GM18858 (cell line): ENCODE measurements around the gene NELL1.

Source experiments
- ATAC-seq: cut with Tn5 transposase; IDR thresholded peaks from one replicate; pipeline ENCODE4 v1.9.1; 2021; ENCODE audit not compliant: unreplicated experiment

Gene NELL1

GRCh38 chr11:20949585-20949984 is 280.2 kb downstream of the NELL1 start:
- ATAC-seq = no peak

GRCh38 chr11:20962581-20962980 is 293.2 kb downstream of the NELL1 start:
- no peak for ATAC-seq

GRCh38 chr11:20963596-20963995 is 294.2 kb downstream of the NELL1 start:
- no peak for ATAC-seq

- ATAC-seq = no peak
These were observed 295.6 kb downstream of the NELL1 start for GRCh38 chr11:20964985-20965384.

GRCh38 chr11:20966489-20966888 is 297.1 kb downstream of the NELL1 start:
- no peak for ATAC-seq

- no peak for ATAC-seq
These were observed 304.7 kb downstream of the NELL1 start for GRCh38 chr11:20973940-20974559.

- no peak for ATAC-seq
These were observed 311.4 kb downstream of the NELL1 start for GRCh38 chr11:20980736-20981135.

GRCh38 chr11:20990447-20990846 is 321.1 kb downstream of the NELL1 start:
- no peak for ATAC-seq

- ATAC-seq = no peak
These were observed 322.1 kb downstream of the NELL1 start for GRCh38 chr11:20991471-20991870.

- ATAC-seq = no peak
These were observed 337.9 kb downstream of the NELL1 start for GRCh38 chr11:21007297-21007696.

GRCh38 chr11:21018248-21018647 is 348.9 kb downstream of the NELL1 start:
- ATAC-seq = no peak

GRCh38 chr11:21026685-21027084 is 357.3 kb downstream of the NELL1 start:
- no peak for ATAC-seq

- no peak for ATAC-seq
These were observed 368.5 kb downstream of the NELL1 start for GRCh38 chr11:21037850-21038249.

- no peak for ATAC-seq
These were observed 369.4 kb downstream of the NELL1 start for GRCh38 chr11:21038801-21039200.

GRCh38 chr11:21040630-21041029 is 371.2 kb downstream of the NELL1 start:
- no peak for ATAC-seq

GRCh38 chr11:21048626-21049025 is 379.2 kb downstream of the NELL1 start:
- ATAC-seq = no peak

GRCh38 chr11:21053466-21053865 is 384.1 kb downstream of the NELL1 start:
- ATAC-seq = no peak

GRCh38 chr11:21056644-21057043 is 387.3 kb downstream of the NELL1 start:
- ATAC-seq = no peak

GRCh38 chr11:21059879-21060278 is 390.5 kb downstream of the NELL1 start:
- ATAC-seq = no peak

GRCh38 chr11:21066030-21066429 is 396.6 kb downstream of the NELL1 start:
- ATAC-seq = no peak

GRCh38 chr11:21068886-21069285 is 399.5 kb downstream of the NELL1 start:
- no peak for ATAC-seq

GRCh38 chr11:21069909-21070308 is 400.5 kb downstream of the NELL1 start:
- ATAC-seq = no peak

GRCh38 chr11:21072558-21072957 is 403.2 kb downstream of the NELL1 start:
- ATAC-seq = peak; percentile 96
